GM12878 (cell line): Measurements from ENCODE around the gene CUEDC1. TPM values are rescaled to one million over a fixed set of nuclear protein-coding genes. Genes with fewer than 3 reads are reported as not detected.

Source experiments
- ATF7 ChIP-seq: fragments of 450-650 bp; IDR thresholded peaks from 2 replicates; pipeline ENCODE4 v1.6.1; 2016; ENCODE audit warnings: low read depth, mild to moderate bottlenecking
- BHLHE40 ChIP-seq, 2 experiments: fragments of 450-650 bp in 1 of 2; IDR thresholded peaks; 2 replicates each; pipeline ENCODE4 v1.6.1; 2011 to 2017; ENCODE audit warnings: low read depth in 2 of 2, borderline replicate concordance in 1 of 2, improper control_type of control experiment in 1 of 2, low read length in 1 of 2, mild to moderate bottlenecking in 1 of 2
- EED ChIP-seq: sonication (generic); IDR thresholded peaks from 2 replicates; pipeline ENCODE4 v1.6.1; 2016; ENCODE audit warnings: antibody characterized with exemption, low read depth
- HDGF ChIP-seq: fragments of 450-650 bp; IDR thresholded peaks from 2 replicates; pipeline ENCODE4 v1.6.1; 2016; ENCODE audit warnings: antibody characterized with exemption
- IKZF1 ChIP-seq: fragments of 450-650 bp; conservative IDR thresholded peaks from 2 replicates; pipeline ENCODE4 v1.6.1; 2017; ENCODE audit warnings: antibody characterized with exemption, mild to moderate bottlenecking
- IRF4 ChIP-seq: IDR thresholded peaks from 2 replicates; pipeline ENCODE4 v1.6.1; 2011; ENCODE audit warnings: low read depth, low read length
- JUNB ChIP-seq: IDR thresholded peaks from 2 replicates; pipeline ENCODE4 v1.6.1; 2016; ENCODE audit warnings: antibody characterized with exemption, mild to moderate bottlenecking
- MTA3 ChIP-seq: IDR thresholded peaks from 2 replicates; pipeline ENCODE4 v1.6.1; 2012; ENCODE audit warnings: low read length, inconsistent platforms, borderline replicate concordance
- NBN ChIP-seq: fragments of 450-650 bp; IDR thresholded peaks from 2 replicates; pipeline ENCODE4 v1.6.1; 2016
- NFIC ChIP-seq: IDR thresholded peaks from 2 replicates; pipeline ENCODE4 v1.6.1; 2012; ENCODE audit warnings: low read depth, mild to moderate bottlenecking, inconsistent platforms, low read length, moderate library complexity
- PML ChIP-seq: IDR thresholded peaks from 2 replicates; pipeline ENCODE4 v1.6.1; 2012; ENCODE audit warnings: low read length, inconsistent platforms
- RCOR1 ChIP-seq: conservative IDR thresholded peaks from 2 replicates; pipeline ENCODE4 v1.6.1; 2012; ENCODE audit warnings: low read depth, low read length, improper control_type of control experiment
- SMC3 ChIP-seq: IDR thresholded peaks from 2 replicates; pipeline ENCODE4 v1.6.1; 2011; ENCODE audit warnings: low read length, improper control_type of control experiment, borderline replicate concordance
- SUZ12 ChIP-seq: fragments of 200-600 bp; sonication (generic); IDR thresholded peaks from one replicate; pipeline ENCODE4 v1.6.1; 2018; ENCODE audit warnings: antibody characterized with exemption, mild to moderate bottlenecking; ENCODE audit not compliant: unreplicated experiment
- TAF1 ChIP-seq: IDR thresholded peaks from 2 replicates; pipeline ENCODE4 v1.6.1; 2011; ENCODE audit warnings: mild to moderate bottlenecking, low read depth, low read length, borderline replicate concordance
- TCF12 ChIP-seq: IDR thresholded peaks from 2 replicates; pipeline ENCODE4 v1.6.1; 2011; ENCODE audit warnings: low read depth, mild to moderate bottlenecking, low read length
- YY1 ChIP-seq: IDR thresholded peaks from 2 replicates; pipeline ENCODE4 v1.6.1; 2011; ENCODE audit warnings: low read depth, mild to moderate bottlenecking, low read length
- polyA plus RNA-seq, 11 experiments: library from polyadenylated mRNA; depleted of rRNA in 4 of 11; unstranded in 6 of 11; stranded (reverse) in 5 of 11; fragments of >200 nt; fragmentation: Nextera tagmentation in 4 of 11; fragmentation: Illumina TruSeq in 1 of 11; extraction: Ambion mirVana in 4 of 11; extraction: Trizol in 1 of 11; gene quantifications; 1 replicate in 1 of 11; 2 replicates in 10 of 11; pipeline versions ENCODE4 v1.2.1 to v1.2.3, GENCODE V29; 2011 to 2016; ENCODE audit warnings: inconsistent platforms in 2 of 11, missing spikeins in 2 of 11, low read depth in 1 of 11
- total RNA-seq, 4 experiments: library from RNA; depleted of rRNA in 3 of 4; stranded (reverse); fragments of >200 nt in 3 of 4; fragmentation: Illumina TruSeq in 1 of 4; extraction: Trizol in 1 of 4; gene quantifications; 2 replicates each; pipeline versions ENCODE4 v1.2.1 to v1.2.3, GENCODE V29; 2013 to 2021
- TF ChIP-seq, protein P1 (sequence below): fragments of 450-650 bp; IDR thresholded peaks from 2 replicates; pipeline ENCODE4 v1.6.1; 2016; ENCODE audit warnings: mild to moderate bottlenecking, moderate library complexity, borderline replicate concordance
- TF ChIP-seq, protein P2 (sequence below): fragments of 450-650 bp; IDR thresholded peaks from 2 replicates; pipeline ENCODE4 v1.6.1; 2016; ENCODE audit warnings: mild to moderate bottlenecking
- TF ChIP-seq, protein P3 (sequence below): fragments of 450-650 bp; IDR thresholded peaks from 2 replicates; pipeline ENCODE4 v1.6.1; 2017; ENCODE audit warnings: mild to moderate bottlenecking, low read depth, inconsistent platforms; ENCODE audit not compliant: poor library complexity, severe bottlenecking
- TF ChIP-seq, protein P4 (sequence below): IDR thresholded peaks from 2 replicates; pipeline ENCODE4 v1.6.1; 2012; ENCODE audit warnings: low read length, inconsistent platforms
- TF ChIP-seq, protein P5 (sequence below): IDR thresholded peaks from 2 replicates; pipeline ENCODE4 v1.6.1; 2012; ENCODE audit warnings: low read depth, low read length, improper control_type of control experiment

The CUEDC1 gene
- total and polyA plus RNA-seq, 10 of the 15 experiments (the other 5 are each of a cell fraction or from before 2014, with no cell fraction given): 0.24 to 7.4 (median 1.8) TPM

DNA sequence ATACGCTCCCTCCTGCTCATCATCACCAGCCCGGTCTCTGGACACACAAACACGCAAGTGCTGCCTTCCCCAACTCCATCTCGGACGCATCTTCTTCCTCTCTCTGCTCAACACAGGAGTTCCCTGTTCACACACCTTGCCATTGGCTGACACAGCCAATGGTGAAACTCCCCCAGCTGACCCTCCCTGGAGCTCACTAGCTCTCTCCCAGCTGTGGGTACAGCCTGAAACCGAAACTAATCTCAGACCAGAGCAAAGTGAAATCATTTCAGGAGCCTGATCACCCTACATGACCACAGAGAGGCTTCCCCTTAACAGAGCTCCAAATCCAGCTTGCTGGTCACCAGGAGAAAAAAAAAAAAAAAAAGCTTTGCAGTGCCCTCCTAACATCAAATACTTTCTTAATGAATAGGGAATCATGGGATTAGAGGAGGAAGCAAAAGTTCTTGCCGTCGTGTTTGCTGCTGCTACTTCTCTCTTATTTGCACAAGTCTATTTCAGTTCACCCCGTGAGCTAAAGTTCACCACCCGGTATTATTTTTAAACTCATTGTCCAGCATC lies 8.3 kb downstream of the CUEDC1 start (continued):
- TF ChIP-seq, protein P1, sequence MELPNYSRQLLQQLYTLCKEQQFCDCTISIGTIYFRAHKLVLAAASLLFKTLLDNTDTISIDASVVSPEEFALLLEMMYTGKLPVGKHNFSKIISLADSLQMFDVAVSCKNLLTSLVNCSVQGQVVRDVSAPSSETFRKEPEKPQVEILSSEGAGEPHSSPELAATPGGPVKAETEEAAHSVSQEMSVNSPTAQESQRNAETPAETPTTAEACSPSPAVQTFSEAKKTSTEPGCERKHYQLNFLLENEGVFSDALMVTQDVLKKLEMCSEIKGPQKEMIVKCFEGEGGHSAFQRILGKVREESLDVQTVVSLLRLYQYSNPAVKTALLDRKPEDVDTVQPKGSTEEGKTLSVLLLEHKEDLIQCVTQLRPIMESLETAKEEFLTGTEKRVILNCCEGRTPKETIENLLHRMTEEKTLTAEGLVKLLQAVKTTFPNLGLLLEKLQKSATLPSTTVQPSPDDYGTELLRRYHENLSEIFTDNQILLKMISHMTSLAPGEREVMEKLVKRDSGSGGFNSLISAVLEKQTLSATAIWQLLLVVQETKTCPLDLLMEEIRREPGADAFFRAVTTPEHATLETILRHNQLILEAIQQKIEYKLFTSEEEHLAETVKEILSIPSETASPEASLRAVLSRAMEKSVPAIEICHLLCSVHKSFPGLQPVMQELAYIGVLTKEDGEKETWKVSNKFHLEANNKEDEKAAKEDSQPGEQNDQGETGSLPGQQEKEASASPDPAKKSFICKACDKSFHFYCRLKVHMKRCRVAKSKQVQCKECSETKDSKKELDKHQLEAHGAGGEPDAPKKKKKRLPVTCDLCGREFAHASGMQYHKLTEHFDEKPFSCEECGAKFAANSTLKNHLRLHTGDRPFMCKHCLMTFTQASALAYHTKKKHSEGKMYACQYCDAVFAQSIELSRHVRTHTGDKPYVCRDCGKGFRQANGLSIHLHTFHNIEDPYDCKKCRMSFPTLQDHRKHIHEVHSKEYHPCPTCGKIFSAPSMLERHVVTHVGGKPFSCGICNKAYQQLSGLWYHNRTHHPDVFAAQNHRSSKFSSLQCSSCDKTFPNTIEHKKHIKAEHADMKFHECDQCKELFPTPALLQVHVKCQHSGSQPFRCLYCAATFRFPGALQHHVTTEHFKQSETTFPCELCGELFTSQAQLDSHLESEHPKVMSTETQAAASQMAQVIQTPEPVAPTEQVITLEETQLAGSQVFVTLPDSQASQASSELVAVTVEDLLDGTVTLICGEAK: no peak
- peak in 1 of 2 experiments; percentile 50; a peak in 2 of 4 replicates for TF ChIP-seq BHLHE40 (IDR thresholded peaks at IDR 0.05; ENCODE audit: borderline replicate concordance in 1 of 2, low read depth in 2 of 2, low read length in 1 of 2)
- TF ChIP-seq ATF7: peak; percentile 59
- peak; percentile 81 for TF ChIP-seq IRF4
- peak; percentile 85 for TF ChIP-seq NFIC
- TF ChIP-seq, protein P2, sequence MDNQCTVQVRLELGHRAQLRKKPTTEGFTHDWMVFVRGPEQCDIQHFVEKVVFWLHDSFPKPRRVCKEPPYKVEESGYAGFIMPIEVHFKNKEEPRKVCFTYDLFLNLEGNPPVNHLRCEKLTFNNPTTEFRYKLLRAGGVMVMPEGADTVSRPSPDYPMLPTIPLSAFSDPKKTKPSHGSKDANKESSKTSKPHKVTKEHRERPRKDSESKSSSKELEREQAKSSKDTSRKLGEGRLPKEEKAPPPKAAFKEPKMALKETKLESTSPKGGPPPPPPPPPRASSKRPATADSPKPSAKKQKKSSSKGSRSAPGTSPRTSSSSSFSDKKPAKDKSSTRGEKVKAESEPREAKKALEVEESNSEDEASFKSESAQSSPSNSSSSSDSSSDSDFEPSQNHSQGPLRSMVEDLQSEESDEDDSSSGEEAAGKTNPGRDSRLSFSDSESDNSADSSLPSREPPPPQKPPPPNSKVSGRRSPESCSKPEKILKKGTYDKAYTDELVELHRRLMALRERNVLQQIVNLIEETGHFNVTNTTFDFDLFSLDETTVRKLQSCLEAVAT: peak; percentile 62; the same call in 1 of the 2 replicates
- TF ChIP-seq MTA3: peak; percentile 89; the same call in 1 of the 2 replicates
- 0 out of 2 replicates have a peak, but pooled peaks have one; percentile 42 for TF ChIP-seq HDGF
- TF ChIP-seq SMC3: peak; percentile 15; the same call in 1 of the 2 replicates
- TF ChIP-seq IKZF1: peak; percentile 86
- peak; percentile 89 for TF ChIP-seq TCF12
- TF ChIP-seq YY1: peak; percentile 13; the same call in 1 of the 2 replicates
- TF ChIP-seq SUZ12: no peak
- TF ChIP-seq RCOR1: peak; percentile 86; the same call in 1 of the 2 replicates
- TF ChIP-seq, protein P3, sequence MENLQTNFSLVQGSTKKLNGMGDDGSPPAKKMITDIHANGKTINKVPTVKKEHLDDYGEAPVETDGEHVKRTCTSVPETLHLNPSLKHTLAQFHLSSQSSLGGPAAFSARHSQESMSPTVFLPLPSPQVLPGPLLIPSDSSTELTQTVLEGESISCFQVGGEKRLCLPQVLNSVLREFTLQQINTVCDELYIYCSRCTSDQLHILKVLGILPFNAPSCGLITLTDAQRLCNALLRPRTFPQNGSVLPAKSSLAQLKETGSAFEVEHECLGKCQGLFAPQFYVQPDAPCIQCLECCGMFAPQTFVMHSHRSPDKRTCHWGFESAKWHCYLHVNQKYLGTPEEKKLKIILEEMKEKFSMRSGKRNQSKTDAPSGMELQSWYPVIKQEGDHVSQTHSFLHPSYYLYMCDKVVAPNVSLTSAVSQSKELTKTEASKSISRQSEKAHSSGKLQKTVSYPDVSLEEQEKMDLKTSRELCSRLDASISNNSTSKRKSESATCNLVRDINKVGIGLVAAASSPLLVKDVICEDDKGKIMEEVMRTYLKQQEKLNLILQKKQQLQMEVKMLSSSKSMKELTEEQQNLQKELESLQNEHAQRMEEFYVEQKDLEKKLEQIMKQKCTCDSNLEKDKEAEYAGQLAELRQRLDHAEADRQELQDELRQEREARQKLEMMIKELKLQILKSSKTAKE: no peak
- TF ChIP-seq, protein P4, sequence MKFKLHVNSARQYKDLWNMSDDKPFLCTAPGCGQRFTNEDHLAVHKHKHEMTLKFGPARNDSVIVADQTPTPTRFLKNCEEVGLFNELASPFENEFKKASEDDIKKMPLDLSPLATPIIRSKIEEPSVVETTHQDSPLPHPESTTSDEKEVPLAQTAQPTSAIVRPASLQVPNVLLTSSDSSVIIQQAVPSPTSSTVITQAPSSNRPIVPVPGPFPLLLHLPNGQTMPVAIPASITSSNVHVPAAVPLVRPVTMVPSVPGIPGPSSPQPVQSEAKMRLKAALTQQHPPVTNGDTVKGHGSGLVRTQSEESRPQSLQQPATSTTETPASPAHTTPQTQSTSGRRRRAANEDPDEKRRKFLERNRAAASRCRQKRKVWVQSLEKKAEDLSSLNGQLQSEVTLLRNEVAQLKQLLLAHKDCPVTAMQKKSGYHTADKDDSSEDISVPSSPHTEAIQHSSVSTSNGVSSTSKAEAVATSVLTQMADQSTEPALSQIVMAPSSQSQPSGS: peak; percentile 86
- TF ChIP-seq NBN: no peak
- peak; percentile 69 for TF ChIP-seq JUNB
- TF ChIP-seq EED: peak; percentile 96
- peak; percentile 27; the same call in 1 of the 2 replicates for TF ChIP-seq PML
- TF ChIP-seq, protein P5, sequence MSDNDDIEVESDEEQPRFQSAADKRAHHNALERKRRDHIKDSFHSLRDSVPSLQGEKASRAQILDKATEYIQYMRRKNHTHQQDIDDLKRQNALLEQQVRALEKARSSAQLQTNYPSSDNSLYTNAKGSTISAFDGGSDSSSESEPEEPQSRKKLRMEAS: 0 out of 2 replicates have a peak, but pooled peaks have one; percentile 13
- TF ChIP-seq TAF1: 0 out of 2 replicates have a peak, but pooled peaks have one; percentile 19
